Naive B cell (primary cell): ENCODE results near the gene NEGR1. TPM values are rescaled to one million over a fixed set of nuclear protein-coding genes. Genes with fewer than 3 reads are reported as not detected.

ENCODE experiments used
- ATAC-seq, 2 donors: fragments of 150-1000 bp; cut with Tn5 transposase; 2 replicates each; pipeline ENCODE4 v1.10.0; 2021; ENCODE audit warnings: low read depth in 2 of 2, mild to moderate bottlenecking in 2 of 2, moderate library complexity in 2 of 2
- DNase-seq: peaks from one replicate; pipeline ENCODE4 v3.0.0; 2022
- H3K27ac Mint-ChIP-seq, 6 donors: one replicate each; pipeline ENCODE4 v1.8.0; 2020 to 2022; ENCODE audit warnings: mild to moderate bottlenecking in 6 of 6, mixed read lengths in 6 of 6, moderate library complexity in 5 of 6, inconsistent platforms in 2 of 6
- H3K27me3 Mint-ChIP-seq, 3 donors: one replicate each; pipeline ENCODE4 v1.8.0; 2021 to 2022; ENCODE audit warnings: mixed read lengths in 3 of 3, mild to moderate bottlenecking in 1 of 3
- H3K36me3 Mint-ChIP-seq, 2 donors: one replicate each; pipeline ENCODE4 v1.8.0; 2020 to 2022; ENCODE audit warnings: mixed read lengths in 2 of 2, inconsistent platforms in 1 of 2, mild to moderate bottlenecking in 1 of 2
- H3K4me1 Mint-ChIP-seq, 3 donors: one replicate each; pipeline ENCODE4 v1.8.0; 2020 to 2022; ENCODE audit warnings: mixed read lengths in 3 of 3, inconsistent platforms in 1 of 3, mild to moderate bottlenecking in 1 of 3, moderate library complexity in 1 of 3
- H3K4me3 Mint-ChIP-seq, 8 donors: one replicate each; pipeline ENCODE4 v1.8.0; 2020 to 2022; ENCODE audit warnings: mild to moderate bottlenecking in 8 of 8, mixed read lengths in 8 of 8, moderate library complexity in 8 of 8, inconsistent platforms in 2 of 8
- H3K9me3 Mint-ChIP-seq, 7 donors: one replicate each; pipeline ENCODE4 v1.8.0; 2020 to 2022; ENCODE audit warnings: mixed read lengths in 7 of 7, mild to moderate bottlenecking in 5 of 7, inconsistent platforms in 2 of 7, moderate library complexity in 1 of 7
- polyA plus RNA-seq, 6 donors: library from polyadenylated mRNA; unstranded; fragments of 300-500 nt; fragmentation: Illumina TruSeq; gene quantifications; one replicate each; pipeline ENCODE4 v1.2.3, GENCODE V29; 2021; ENCODE audit warnings: low read depth in 6 of 6

NEGR1 gene
- polyA plus RNA-seq, 6 donors from 2014 or later: 0.10 TPM; not detected in 5

DNA sequence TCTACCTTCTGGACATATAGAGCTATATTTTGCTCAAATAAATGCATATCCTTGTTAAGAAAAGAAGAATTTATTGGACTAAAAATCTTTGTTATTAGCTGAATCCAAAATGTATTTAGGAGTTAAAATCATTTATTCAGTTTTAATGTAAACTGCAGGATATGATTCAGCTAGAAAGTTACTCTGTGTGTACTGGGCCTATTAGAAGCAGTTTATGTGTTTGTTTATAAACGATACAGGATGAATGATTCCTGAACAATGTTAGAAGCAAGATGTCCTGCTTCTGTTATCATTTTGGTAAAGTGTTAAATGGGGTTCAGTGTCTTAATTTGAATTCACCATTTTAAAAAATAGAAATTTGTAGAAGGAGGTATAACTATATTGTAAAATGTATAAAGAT lies 652.3 kb downstream of the NEGR1 start:
- no peak for ATAC-seq
- Mint-ChIP-seq H3K4me1 (no peaks in the 10 kb centered on the region), H3K27ac (no peak overlapping the region), H3K4me3 (no peak overlapping the region), H3K27me3 (no peaks in the 10 kb centered on the region), H3K9me3 (peaks cover 0 to 11% (median under 1%) of the 10 kb centered on the region in 7 donors), H3K36me3 (no peaks in the 10 kb centered on the region)
- DNase-seq: no peak

DNA sequence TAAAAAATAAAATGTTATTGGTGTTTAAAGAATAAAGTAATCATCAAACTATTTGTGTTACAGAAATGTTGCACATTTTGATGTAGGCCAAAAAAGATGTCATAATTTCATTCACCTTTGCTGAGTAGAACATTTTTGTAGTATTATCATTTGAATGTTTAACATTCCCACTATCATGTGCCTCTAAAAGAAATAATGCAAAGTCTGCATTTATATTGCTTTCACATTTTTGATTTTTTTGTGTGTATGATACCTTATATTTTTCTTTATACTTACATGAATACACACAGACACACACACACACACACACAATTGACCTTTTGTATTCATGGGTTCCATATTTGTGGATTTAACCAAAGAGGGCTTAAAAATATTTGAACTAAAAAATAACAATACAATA lies 657.3 kb downstream of the NEGR1 start:
- H3K9me3 Mint-ChIP-seq: peaks cover 0 to 11% (median 0%) of the 10 kb centered on the region in 7 donors
- ATAC-seq: no peak
- no peaks in the 10 kb centered on the region for H3K27me3 Mint-ChIP-seq
- H3K4me3 Mint-ChIP-seq: no peak overlapping the region
- H3K4me1 Mint-ChIP-seq: no peaks in the 10 kb centered on the region
- no peaks in the 10 kb centered on the region for H3K36me3 Mint-ChIP-seq
- DNase-seq: no peak
- no peak overlapping the region for H3K27ac Mint-ChIP-seq

DNA sequence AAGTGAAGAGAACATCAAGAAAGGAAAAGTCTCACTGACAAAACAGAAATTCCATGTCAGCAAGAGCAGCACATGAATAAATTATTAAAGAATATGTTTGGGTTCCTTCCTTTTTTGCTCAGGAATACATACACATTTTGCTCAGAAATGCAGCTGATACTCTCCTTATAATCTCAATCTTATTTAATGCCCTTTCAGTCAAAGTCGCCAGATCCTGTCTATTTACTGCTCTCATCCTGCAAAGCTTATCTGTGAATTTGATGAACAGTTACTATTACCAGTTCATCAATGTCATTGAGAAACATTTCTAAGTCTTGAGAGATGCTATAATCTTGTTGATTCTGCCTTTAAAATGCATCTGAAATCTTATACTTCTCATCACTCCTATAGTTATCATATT lies 658.5 kb downstream of the NEGR1 start:
- peaks cover 0 to 7% (median 0%) of the 10 kb centered on the region in 7 donors for H3K9me3 Mint-ChIP-seq
- DNase-seq (no peak), ATAC-seq (no peak)
- H3K4me3 Mint-ChIP-seq: no peak overlapping the region
- H3K4me1 Mint-ChIP-seq: no peaks in the 10 kb centered on the region
- peak overlapping the region in 1 of 6 donors; percentile 65 for H3K27ac Mint-ChIP-seq
- no peaks in the 10 kb centered on the region for H3K27me3 Mint-ChIP-seq
- no peaks in the 10 kb centered on the region for H3K36me3 Mint-ChIP-seq

DNA sequence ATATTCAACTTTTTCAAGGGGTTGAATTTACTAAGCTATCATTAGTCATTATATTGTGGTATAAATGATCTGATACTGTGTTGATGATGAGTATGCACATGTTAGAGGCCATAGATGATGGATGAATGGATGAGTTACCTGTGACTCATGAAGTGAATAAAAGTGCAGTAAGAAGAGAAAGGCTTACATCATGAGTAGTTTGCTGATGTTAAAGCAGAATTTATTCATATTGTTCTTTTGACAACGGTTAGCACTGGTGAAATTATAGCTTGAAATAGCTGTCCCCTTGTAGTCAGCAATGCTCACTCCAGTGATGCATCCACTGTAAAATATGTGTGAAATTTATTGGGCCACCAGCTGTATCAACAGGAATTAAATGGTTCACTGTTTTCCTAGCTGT lies 660.6 kb downstream of the NEGR1 start:
- Mint-ChIP-seq H3K36me3 (no peaks in the 10 kb centered on the region), H3K9me3 (peaks cover 0 to 2% (median 0%) of the 10 kb centered on the region in 7 donors), H3K27me3 (no peaks in the 10 kb centered on the region), H3K27ac (no peak overlapping the region), H3K4me1 (no peaks in the 10 kb centered on the region), H3K4me3 (no peak overlapping the region)
- ATAC-seq (no peak), DNase-seq (no peak)

DNA sequence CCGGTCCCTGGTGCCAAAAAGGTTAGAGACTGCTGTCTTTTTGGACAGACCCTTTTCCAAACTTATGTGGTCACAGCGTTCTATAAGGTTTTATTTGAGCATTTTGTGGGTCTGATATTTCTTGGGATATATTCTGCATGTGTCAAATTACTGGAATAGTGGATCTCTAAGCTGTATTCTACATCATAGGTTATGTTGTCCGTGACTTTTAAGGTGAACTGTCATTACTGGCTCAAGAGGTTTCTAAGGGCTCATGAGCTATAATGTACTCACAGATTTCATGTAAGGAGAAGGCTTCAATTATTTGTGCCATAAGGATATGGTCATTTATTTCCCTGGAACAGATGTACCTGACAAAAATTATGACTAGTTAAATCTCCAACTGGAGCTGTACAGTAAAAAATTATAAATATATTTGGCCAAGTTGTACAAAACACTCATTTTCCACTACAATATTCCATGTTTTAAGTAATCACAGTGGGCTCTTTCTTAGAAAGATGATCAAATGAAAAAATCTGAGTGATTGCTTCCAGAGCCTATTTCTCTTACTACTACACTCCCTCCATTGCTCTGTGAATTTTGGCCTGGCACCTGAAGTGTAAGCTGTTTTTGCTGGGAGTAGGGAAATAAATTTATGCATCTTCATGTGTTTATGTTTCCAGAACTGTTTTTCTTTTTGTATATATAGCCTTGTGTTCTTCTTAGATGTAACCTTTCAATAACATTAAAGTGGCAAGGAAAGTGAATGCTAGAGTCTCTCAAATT lies 663.4 kb downstream of the NEGR1 start:
- H3K4me3 Mint-ChIP-seq: no peak overlapping the region
- no peak for ATAC-seq
- H3K27me3 Mint-ChIP-seq: no peaks in the 10 kb centered on the region
- H3K4me1 Mint-ChIP-seq: no peaks in the 10 kb centered on the region
- no peaks in the 10 kb centered on the region for H3K36me3 Mint-ChIP-seq
- H3K9me3 Mint-ChIP-seq: no peaks in the 10 kb centered on the region
- no peak for DNase-seq
- H3K27ac Mint-ChIP-seq: no peak overlapping the region

DNA sequence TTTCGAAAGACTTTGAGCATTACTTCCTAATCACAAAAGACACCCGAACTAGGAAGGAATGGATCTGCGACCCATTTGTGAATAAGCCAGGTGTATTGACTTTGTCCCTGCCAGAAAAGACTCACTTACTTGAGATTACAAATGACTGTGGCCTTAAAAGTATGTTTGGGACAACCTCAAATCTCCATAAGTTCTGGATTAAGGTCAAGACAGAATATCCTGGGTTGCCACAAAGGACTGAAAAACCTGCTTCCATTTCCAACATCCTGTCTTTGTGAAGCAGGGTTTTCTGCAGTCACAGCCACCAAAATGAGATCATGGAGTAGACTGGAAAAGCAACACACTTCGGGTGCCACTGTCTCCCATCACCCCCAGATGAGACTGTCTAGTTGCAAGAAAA lies 664.1 kb downstream of the NEGR1 start:
- Mint-ChIP-seq H3K27me3 (no peaks in the 10 kb centered on the region), H3K36me3 (no peaks in the 10 kb centered on the region), H3K27ac (no peak overlapping the region), H3K9me3 (no peaks in the 10 kb centered on the region), H3K4me3 (no peak overlapping the region), H3K4me1 (no peaks in the 10 kb centered on the region)
- ATAC-seq: no peak
- DNase-seq: no peak

DNA sequence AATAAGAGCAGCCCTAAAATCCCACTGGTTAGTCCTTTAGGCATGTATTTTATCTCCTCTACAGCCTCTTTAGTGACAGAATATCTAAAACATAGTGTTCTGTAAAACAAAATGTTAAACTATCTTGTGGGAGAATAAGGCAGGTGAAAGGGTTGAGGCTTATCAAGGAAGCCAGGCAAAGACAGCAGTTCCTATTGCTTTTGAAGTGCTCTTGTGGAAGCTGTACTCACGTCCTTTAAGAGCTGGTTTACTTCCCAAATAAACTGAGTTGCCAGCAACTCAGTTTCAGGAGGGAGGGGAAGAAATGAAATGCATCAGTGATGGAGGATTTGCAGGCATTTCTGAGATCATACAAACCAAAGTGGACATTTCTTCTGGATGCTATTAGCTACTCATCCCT lies 671.9 kb downstream of the NEGR1 start:
- ATAC-seq (no peak), DNase-seq (no peak)
- no peaks in the 10 kb centered on the region for H3K27me3 Mint-ChIP-seq
- no peaks in the 10 kb centered on the region for H3K4me1 Mint-ChIP-seq
- H3K9me3 Mint-ChIP-seq: peaks cover 5 to 25% (median 14%) of the 10 kb centered on the region in 7 donors
- no peak overlapping the region for H3K4me3 Mint-ChIP-seq
- no peak overlapping the region for H3K27ac Mint-ChIP-seq
- peaks cover 0 to 9% of the 10 kb centered on the region in 2 donors for H3K36me3 Mint-ChIP-seq

DNA sequence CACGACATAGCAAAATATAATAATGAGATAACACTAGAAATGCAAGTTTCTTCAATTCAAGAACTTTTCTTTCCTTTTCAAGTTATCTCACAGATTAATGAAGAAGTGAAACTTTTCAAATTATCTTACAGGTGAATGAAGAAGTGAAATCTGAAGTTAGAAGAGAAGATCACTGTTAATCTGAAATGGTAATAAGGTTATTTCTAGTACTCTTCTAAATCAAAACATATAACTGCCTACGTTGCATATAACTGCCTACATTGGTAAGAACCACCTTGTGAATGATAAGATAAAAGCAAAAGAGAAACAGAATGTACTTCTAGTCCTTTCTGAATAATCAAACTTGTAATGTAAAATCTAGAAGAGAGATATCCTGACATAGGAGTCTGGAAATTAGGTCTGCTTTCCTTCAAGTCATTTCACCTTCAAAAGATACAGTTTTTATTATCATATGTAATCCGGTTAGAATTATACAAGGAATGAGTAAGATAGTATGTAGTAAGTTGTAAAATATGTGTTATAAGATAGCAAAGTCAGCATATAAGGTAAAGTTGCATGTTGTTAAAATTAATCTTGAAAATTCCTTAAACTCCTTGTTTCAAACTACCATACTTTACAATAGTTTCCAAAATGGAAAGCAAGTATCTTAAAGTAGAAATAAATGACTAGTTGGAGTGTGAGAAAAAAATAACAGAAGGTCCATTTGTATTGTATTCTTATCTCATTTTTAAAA lies 679.1 kb downstream of the NEGR1 start:
- H3K4me1 Mint-ChIP-seq: peaks cover 14 to 22% (median 19%) of the 10 kb centered on the region in 3 donors
- peak; percentile 1 for DNase-seq
- H3K9me3 Mint-ChIP-seq: peaks cover 0 to 4% (median 1%) of the 10 kb centered on the region in 7 donors
- no peaks in the 10 kb centered on the region for H3K36me3 Mint-ChIP-seq
- ATAC-seq: peak; percentile 32 to 49
- no peaks in the 10 kb centered on the region for H3K27me3 Mint-ChIP-seq
- peak overlapping the region in 1 of 6 donors; percentile 10 for H3K27ac Mint-ChIP-seq
- H3K4me3 Mint-ChIP-seq: peak overlapping the region in 1 of 8 donors; percentile 47

DNA sequence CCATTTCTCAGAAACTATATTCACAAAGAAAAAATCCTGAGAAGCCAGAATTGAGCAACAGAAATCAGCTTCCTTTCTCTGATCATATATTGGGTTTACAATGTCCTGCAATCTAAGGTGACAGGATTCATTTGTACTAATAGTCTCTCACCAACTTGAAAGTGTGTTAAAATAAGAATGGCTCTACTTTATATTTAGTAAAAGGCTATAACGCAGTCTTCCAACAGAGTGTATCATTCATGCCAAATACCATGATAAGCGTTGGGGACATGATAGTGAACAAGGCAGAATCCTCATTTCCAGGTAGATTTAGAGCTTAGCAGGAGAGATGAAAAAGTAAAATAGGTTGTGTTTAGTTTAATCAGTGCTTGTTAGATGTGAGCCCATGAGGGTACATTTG lies 682.3 kb downstream of the NEGR1 start:
- Mint-ChIP-seq H3K27ac (no peak overlapping the region), H3K27me3 (no peaks in the 10 kb centered on the region), H3K9me3 (peaks cover 0 to 4% (median 1%) of the 10 kb centered on the region in 7 donors), H3K4me3 (peak overlapping the region in 1 of 8 donors; percentile 48), H3K36me3 (no peaks in the 10 kb centered on the region), H3K4me1 (peaks cover 14 to 22% (median 19%) of the 10 kb centered on the region in 3 donors)
- ATAC-seq (no peak), DNase-seq (no peak)

DNA sequence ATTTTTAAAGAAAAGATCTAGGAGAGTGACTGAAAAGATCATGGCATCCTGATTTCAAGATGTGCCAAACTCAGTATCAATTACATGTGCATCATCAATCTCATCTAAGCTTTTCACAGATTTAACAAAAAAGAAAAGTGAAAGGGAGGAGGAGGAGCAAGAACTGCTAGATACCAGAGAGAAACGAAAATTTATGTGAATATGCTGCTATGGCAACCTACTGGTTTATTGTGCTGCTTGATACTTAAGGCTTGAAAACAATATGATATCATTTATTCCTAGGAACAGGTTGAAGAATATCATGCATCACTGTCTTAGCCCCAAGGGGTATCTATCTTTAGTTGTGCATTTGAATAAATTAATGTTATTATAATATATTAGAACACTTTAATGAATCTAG lies 683.0 kb downstream of the NEGR1 start:
- Mint-ChIP-seq H3K27ac (no peak overlapping the region), H3K4me1 (peaks cover 14 to 22% (median 19%) of the 10 kb centered on the region in 3 donors), H3K4me3 (no peak overlapping the region), H3K9me3 (peaks cover 0 to 4% (median 1%) of the 10 kb centered on the region in 7 donors), H3K36me3 (no peaks in the 10 kb centered on the region), H3K27me3 (no peaks in the 10 kb centered on the region)
- ATAC-seq (no peak), DNase-seq (no peak)

DNA sequence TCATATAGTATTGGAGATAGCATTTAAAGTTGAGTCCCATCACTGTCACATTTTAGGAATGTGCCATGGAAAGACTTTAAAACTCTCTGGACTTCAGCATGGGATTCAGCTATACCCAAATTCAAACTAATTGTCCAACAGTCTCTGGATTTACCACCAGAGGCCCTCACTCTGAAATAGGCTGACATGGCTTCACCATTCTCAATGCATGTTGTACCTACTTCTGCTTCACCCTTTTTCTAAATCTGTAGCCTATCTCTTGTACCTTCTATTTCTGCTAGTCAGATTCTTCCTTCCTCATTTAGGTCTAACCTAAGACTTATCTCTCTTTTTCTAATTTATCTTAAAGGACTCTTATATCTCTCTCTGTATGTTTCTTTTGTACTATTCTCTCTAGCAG lies 688.8 kb downstream of the NEGR1 start:
- H3K27ac Mint-ChIP-seq: no peak overlapping the region
- H3K9me3 Mint-ChIP-seq: peaks cover 0 to 2% (median 0%) of the 10 kb centered on the region in 7 donors
- no peaks in the 10 kb centered on the region for H3K4me1 Mint-ChIP-seq
- no peaks in the 10 kb centered on the region for H3K36me3 Mint-ChIP-seq
- no peak for DNase-seq
- ATAC-seq: no peak
- H3K27me3 Mint-ChIP-seq: no peaks in the 10 kb centered on the region
- no peak overlapping the region for H3K4me3 Mint-ChIP-seq

DNA sequence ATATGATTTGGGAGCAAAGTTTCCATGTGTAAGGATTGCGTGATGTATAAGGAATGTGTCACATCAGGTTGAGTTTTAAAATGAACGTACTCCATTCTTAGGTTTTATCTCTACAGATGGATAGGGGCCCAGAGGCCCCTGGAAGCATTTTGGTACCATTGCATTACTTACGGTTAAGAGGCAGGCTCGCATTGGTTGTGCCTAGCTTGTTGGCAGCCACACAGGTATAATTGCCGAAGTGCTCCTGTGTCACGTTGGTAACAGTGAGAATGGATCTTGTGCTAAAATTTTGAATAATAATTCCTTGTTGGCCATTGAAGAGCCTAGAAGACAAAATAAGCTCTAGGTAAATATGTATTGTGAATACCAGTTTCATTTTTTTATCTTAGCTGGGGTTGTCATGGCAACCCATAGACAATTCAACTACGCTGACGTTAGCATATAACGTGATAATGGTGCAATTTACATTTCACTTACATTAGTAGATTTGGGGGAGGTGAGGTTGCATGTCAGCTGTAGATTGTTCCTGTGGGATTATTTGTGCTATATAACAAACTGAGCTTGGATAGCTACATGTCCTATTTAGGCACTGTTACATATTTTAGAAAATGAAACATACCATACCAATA lies 689.6 kb downstream of the NEGR1 start:
- Mint-ChIP-seq H3K4me1 (no peaks in the 10 kb centered on the region), H3K4me3 (no peak overlapping the region), H3K27ac (no peak overlapping the region), H3K27me3 (no peaks in the 10 kb centered on the region), H3K9me3 (peaks cover 0 to 2% (median 0%) of the 10 kb centered on the region in 7 donors), H3K36me3 (no peaks in the 10 kb centered on the region)
- ATAC-seq (no peak), DNase-seq (no peak)

DNA sequence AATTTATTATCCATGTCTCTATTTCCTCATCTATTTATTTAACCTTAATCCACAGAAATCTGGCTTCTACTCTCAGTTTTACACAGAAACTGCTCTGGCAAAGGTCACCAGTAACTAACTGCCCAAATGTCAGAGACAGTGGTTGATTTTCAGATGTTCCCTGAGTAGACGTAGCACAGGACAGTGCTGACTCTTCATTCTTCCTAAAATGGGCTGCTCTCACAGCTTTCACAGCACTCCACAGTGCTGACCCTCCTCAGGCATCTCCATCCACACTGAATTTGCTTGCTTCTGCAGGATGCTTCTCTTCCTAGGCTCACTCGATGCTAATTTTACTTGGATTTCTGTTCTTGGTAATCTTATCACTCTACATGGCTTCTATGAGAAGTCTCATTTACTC lies 693.3 kb downstream of the NEGR1 start:
- no peak overlapping the region for H3K4me3 Mint-ChIP-seq
- ATAC-seq (no peak), DNase-seq (no peak)
- no peaks in the 10 kb centered on the region for H3K4me1 Mint-ChIP-seq
- H3K9me3 Mint-ChIP-seq: peaks cover 0 to 2% (median 0%) of the 10 kb centered on the region in 7 donors
- H3K36me3 Mint-ChIP-seq: no peaks in the 10 kb centered on the region
- H3K27me3 Mint-ChIP-seq: no peaks in the 10 kb centered on the region
- H3K27ac Mint-ChIP-seq: no peak overlapping the region

DNA sequence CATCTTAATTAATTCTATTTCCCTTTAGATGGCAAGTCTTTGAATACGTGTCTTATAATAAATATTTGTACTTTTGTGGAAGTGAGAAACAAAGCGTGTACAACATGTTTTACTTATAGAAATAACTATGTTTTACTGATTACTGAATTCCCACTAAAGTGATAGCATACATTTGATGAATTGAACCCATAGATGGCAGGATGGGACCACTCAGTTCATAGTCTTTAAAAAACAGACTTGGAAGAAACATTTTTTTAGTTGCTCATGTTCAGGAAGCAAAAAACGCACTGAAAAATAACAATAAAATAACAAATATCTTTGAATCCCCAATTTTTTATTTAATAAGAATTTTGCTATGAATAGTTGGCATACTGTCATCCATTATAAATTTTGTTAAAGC lies 694.4 kb downstream of the NEGR1 start:
- Mint-ChIP-seq H3K4me3 (no peak overlapping the region), H3K4me1 (no peaks in the 10 kb centered on the region), H3K27ac (no peak overlapping the region), H3K36me3 (no peaks in the 10 kb centered on the region), H3K9me3 (no peaks in the 10 kb centered on the region), H3K27me3 (no peaks in the 10 kb centered on the region)
- ATAC-seq (no peak), DNase-seq (no peak)
